Measurements from ENCODE around the gene AFG3L2. TPM values are rescaled to one million over a fixed set of nuclear protein-coding genes. Genes with fewer than 3 reads are reported as not detected.

The AFG3L2 gene
- total RNA-seq, 1 experiment from 2014 or later = 73.5 TPM

DNA sequence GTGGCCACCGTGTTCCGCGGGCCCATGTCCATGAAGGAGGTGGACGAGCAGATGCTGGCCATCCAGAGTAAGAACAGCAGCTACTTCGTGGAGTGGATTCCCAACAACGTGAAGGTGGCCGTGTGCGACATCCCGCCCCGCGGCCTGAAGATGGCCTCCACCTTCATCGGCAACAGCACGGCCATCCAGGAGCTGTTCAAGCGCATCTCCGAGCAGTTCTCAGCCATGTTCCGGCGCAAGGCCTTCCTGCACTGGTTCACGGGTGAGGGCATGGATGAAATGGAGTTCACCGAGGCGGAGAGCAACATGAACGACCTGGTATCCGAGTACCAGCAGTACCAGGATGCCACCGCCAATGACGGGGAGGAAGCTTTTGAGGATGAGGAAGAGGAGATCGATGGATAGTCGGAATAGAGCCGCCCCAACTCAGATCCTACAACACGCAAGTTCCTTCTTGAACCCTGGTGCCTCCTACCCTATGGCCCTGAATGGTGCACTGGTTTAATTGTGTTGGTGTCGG is 51.2 kb downstream of the AFG3L2 start:
- Histone ChIP-seq H3K4me2 (ENCODE audit: insufficient read depth, insufficient read length, low read length) (no peak overlapping the region), H2AK5ac (ENCODE audit: insufficient read length, low read length) (no peak overlapping the region), H3K9me3 (ENCODE audit: control insufficient read depth, low read depth, low read length) (no peaks in the 10 kb centered on the region), H3K9ac (ENCODE audit: extremely low read depth, insufficient read length, low read length) (no peak overlapping the region), H2BK20ac (ENCODE audit: low read depth, low read length, poor library complexity, severe bottlenecking) (no peak overlapping the region), H3K79me1 (ENCODE audit: insufficient read depth, low read depth, low read length, poor library complexity, severe bottlenecking) (no peaks in the 10 kb centered on the region), H4K8ac (replicated peaks; ENCODE audit: insufficient read length, low read depth, low read length) (no peak overlapping the region), H3T11ph (ENCODE audit: low read length) (no peak overlapping the region), H3K4ac (ENCODE audit: low read depth, low read length) (no peak overlapping the region), H2BK120ac (ENCODE audit: low read depth, low read length, poor library complexity, severe bottlenecking) (no peak overlapping the region), H2BK12ac (ENCODE audit: insufficient read length, low read depth, low read length) (no peak overlapping the region), H3K27me3 (ENCODE audit: insufficient read depth, low read length) (no peaks in the 10 kb centered on the region), H4K20me1 (ENCODE audit: control insufficient read depth, insufficient read depth, insufficient read length) (no peaks in the 10 kb centered on the region), H2BK15ac (ENCODE audit: low read depth, low read length) (no peak overlapping the region), H2BK5ac (ENCODE audit: insufficient read length, low read length) (no peak overlapping the region), H4K91ac (ENCODE audit: insufficient read length, low read depth, low read length) (no peak overlapping the region), H3K23me2 (ENCODE audit: insufficient read length, low read depth, low read length, poor library complexity, severe bottlenecking) (no peaks in the 10 kb centered on the region), H3K79me2 (ENCODE audit: insufficient read depth, low read length) (peaks cover 2% of the 10 kb centered on the region; the same call in 1 of the 2 replicates), H3K23ac (ENCODE audit: insufficient read length, low read depth, low read length) (no peak overlapping the region), H3K14ac (ENCODE audit: insufficient read depth, low read length) (no peak overlapping the region), H2AFZ (ENCODE audit: low read length) (no peak overlapping the region), H4K5ac (ENCODE audit: insufficient read length, low read depth, low read length) (no peak overlapping the region), H3K4me1 (ENCODE audit: insufficient read depth, low read length) (no peaks in the 10 kb centered on the region), H3K18ac (ENCODE audit: insufficient read length, low read depth, low read length) (no peak overlapping the region), H3K56ac (ENCODE audit: insufficient read length, low read depth, low read length) (no peak overlapping the region), H3K27ac (ENCODE audit: insufficient read length, low read depth, low read length) (no peak overlapping the region)
- H3K4me3 Mint-ChIP-seq = no peak overlapping the region
- WGBS (ENCODE audit: extremely low coverage, insufficient read length, low lambda C conversion rate) = no CpG with 5 or more reads among the region's 29 CpGs
- no peak overlapping the region; a peak in 2 of 7 replicates for H3K27ac Mint-ChIP-seq
- H3K4me1 Mint-ChIP-seq = peaks cover 12 to 13% of the 10 kb centered on the region in 2 experiments; a peak in 3 of 4 replicates
- H3K9me3 Mint-ChIP-seq = no peaks in the 10 kb centered on the region; a peak in 1 of 5 replicates
- H3K27me3 Mint-ChIP-seq (ENCODE audit: low read depth) = no peaks in the 10 kb centered on the region
- peaks cover 37 to 82% (median 62%) of the 10 kb centered on the region in 3 experiments; a peak in 6 of 7 replicates for H3K36me3 Mint-ChIP-seq (ENCODE audit: insufficient read depth in 1 of 3, low read depth in 3 of 3)
- DNase-seq = no peak
- TF ChIP-seq, protein P1, sequence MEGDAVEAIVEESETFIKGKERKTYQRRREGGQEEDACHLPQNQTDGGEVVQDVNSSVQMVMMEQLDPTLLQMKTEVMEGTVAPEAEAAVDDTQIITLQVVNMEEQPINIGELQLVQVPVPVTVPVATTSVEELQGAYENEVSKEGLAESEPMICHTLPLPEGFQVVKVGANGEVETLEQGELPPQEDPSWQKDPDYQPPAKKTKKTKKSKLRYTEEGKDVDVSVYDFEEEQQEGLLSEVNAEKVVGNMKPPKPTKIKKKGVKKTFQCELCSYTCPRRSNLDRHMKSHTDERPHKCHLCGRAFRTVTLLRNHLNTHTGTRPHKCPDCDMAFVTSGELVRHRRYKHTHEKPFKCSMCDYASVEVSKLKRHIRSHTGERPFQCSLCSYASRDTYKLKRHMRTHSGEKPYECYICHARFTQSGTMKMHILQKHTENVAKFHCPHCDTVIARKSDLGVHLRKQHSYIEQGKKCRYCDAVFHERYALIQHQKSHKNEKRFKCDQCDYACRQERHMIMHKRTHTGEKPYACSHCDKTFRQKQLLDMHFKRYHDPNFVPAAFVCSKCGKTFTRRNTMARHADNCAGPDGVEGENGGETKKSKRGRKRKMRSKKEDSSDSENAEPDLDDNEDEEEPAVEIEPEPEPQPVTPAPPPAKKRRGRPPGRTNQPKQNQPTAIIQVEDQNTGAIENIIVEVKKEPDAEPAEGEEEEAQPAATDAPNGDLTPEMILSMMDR (conservative IDR thresholded peaks at IDR 0.05) = no peak
